Kidney (tissue), 14 donors: ENCODE results near the gene ALDH18A1. TPM values are rescaled to one million over a fixed set of nuclear protein-coding genes. Genes with fewer than 3 reads are reported as not detected.
"Not testable (repeated sequence)": the region's sequence is repeated elsewhere in the genome, so short reads cannot be mapped to it uniquely, and the experiment has no call there.

Experiments
- DNase-seq, 5 donors: peaks; one replicate each; pipeline ENCODE4 v3.0.0-alpha.2; 2013 to 2020
- FAIRE-seq: peaks from 2 replicates; lab custom pipeline; 2012; peaks lifted over from hg19 to GRCh38; lab: Jason Lieb, UNC
- H3K27ac ChIP-seq, 2 donors: one replicate each; pipeline ENCODE4 v1.7.0; 2013; ENCODE audit warnings: low read depth in 2 of 2, low read length in 2 of 2, inconsistent platforms in 1 of 2
- H3K27me3 ChIP-seq: one replicate; pipeline ENCODE4 v1.7.1; 2013; ENCODE audit warnings: low read length, inconsistent platforms; ENCODE audit not compliant: control insufficient read depth, insufficient read depth
- H3K36me3 ChIP-seq, 3 donors: one replicate each; pipeline versions ENCODE4 v1.7.0 to v1.7.1; 2013; ENCODE audit warnings: low read length in 3 of 3, control low read depth in 1 of 3, inconsistent platforms in 1 of 3; ENCODE audit not compliant: insufficient read depth in 3 of 3, control insufficient read depth in 2 of 3
- H3K4me1 ChIP-seq, 3 donors: one replicate each; pipeline versions ENCODE4 v1.7.0 to v1.7.1; 2013; ENCODE audit warnings: low read length in 3 of 3, inconsistent platforms in 1 of 3, low read depth in 1 of 3; ENCODE audit not compliant: control insufficient read depth in 2 of 3, insufficient read depth in 2 of 3
- H3K4me3 ChIP-seq, 3 donors: one replicate each; pipeline versions ENCODE4 v1.7.0 to v1.8.1; 2013; ENCODE audit warnings: low read length in 3 of 3, control low read depth in 1 of 3, inconsistent platforms in 1 of 3
- H3K9ac ChIP-seq, 3 donors: one replicate each; pipeline versions ENCODE4 v1.7.0 to v1.7.1; 2013; ENCODE audit warnings: low read length in 3 of 3, control low read depth in 1 of 3, inconsistent platforms in 1 of 3
- H3K9me3 ChIP-seq, 3 donors: one replicate each; pipeline versions ENCODE4 v1.7.0 to v1.7.1; 2013; ENCODE audit warnings: low read length in 3 of 3, control low read depth in 1 of 3, inconsistent platforms in 1 of 3; ENCODE audit not compliant: control insufficient read depth in 2 of 3, insufficient read depth in 1 of 3
- CTCF ChIP-seq: IDR thresholded peaks from 3 replicates; pipeline ENCODE4 v1.5.1; 2012; ENCODE audit warnings: mild to moderate bottlenecking, moderate library complexity, borderline replicate concordance; ENCODE audit not compliant: insufficient read depth; ENCODE audit errors: extremely low read depth
- intact Hi-C: fragments of 100-400 bp; cut with DNase I; formaldehyde crosslinking; loops from one replicate; pipeline ENCODE4 v1.11.1; 2022
- polyA plus RNA-seq: library from polyadenylated mRNA; stranded (reverse); fragments of 350-450 nt; fragmentation: Illumina TruSeq; extraction: RNeasy Lipid Tissue Mini Kit (QIAGEN cat#74804); gene quantifications from one replicate; pipeline ENCODE4 v1.2.3, GENCODE V29; 2014; ENCODE audit warnings: low read depth, low replicate concordance; ENCODE audit not compliant: insufficient read depth
- total RNA-seq: library from RNA; stranded (reverse); fragmentation: NEBNext Ultra II Directional; extraction: Animal tissue kit (Norgen Biotek cat#: 25700); gene quantifications from one replicate; pipeline ENCODE4 v1.2.1, GENCODE V29; 2021
- donor health status: control.
- donor health status: control.
- donor health status: control.
- donor health status: control.
- donor health status: control.
- donor health status: DM: yes; HTN: yes; CAD: no.
- donor health status: Normal renal cell carcinoma (clear cell type).

Gene ALDH18A1
- total and polyA plus RNA-seq, 2 donors from 2014 or later: 23.6 to 72.0 TPM

- Histone ChIP-seq H3K4me3 (no peak overlapping the region), H3K27ac (peak overlapping the region; percentile 70 to 81), H3K9me3 (no peaks in the 10 kb centered on the region), H3K4me1 (peaks cover 2 to 21% (median 8%) of the 10 kb centered on the region in 3 donors), H3K27me3 (no peaks in the 10 kb centered on the region), H3K36me3 (peaks cover 13 to 21% (median 20%) of the 10 kb centered on the region in 3 donors), H3K9ac (peak overlapping the region in 1 of 3 donors; percentile 12)
- peak; percentile 70 for FAIRE-seq
- peak in 2 of 5 donors; percentile 63 to 76 for DNase-seq
- TF ChIP-seq CTCF: no peak
- intact Hi-C loops: no loop called here
Measured at GRCh38 chr10:95628786-95629185, 27.7 kb downstream of the ALDH18A1 start.

GRCh38 chr10:95626500-95626899 is 30.0 kb downstream of the ALDH18A1 start:
- Histone ChIP-seq H3K4me1 (peaks cover 2 to 21% (median 8%) of the 10 kb centered on the region in 3 donors), H3K4me3 (no peak overlapping the region), H3K36me3 (peaks cover 5 to 12% (median 12%) of the 10 kb centered on the region in 3 donors), H3K9me3 (no peaks in the 10 kb centered on the region), H3K27me3 (no peaks in the 10 kb centered on the region), H3K9ac (no peak overlapping the region), H3K27ac (no peak overlapping the region)
- FAIRE-seq (no peak), DNase-seq (no peak)
- intact Hi-C loops: no loop called here
- TF ChIP-seq CTCF: no peak

- H3K4me1 ChIP-seq, H3K27me3 ChIP-seq, H3K9ac ChIP-seq, H3K9me3 ChIP-seq, FAIRE-seq, intact Hi-C loops, DNase-seq, H3K4me3 ChIP-seq, H3K27ac ChIP-seq: not testable (repeated sequence)
- H3K36me3 ChIP-seq: peaks cover 5 to 26% (median 17%) of the 10 kb centered on the region in 3 donors
Measured at GRCh38 chr10:95620415-95620814, 36.1 kb downstream of the ALDH18A1 start.

- no peak for FAIRE-seq
- no peaks in the 10 kb centered on the region for H3K4me1 ChIP-seq
- no peak overlapping the region for H3K4me3 ChIP-seq
- no peak overlapping the region for H3K27ac ChIP-seq
- H3K36me3 ChIP-seq: peaks cover 11 to 49% (median 21%) of the 10 kb centered on the region in 3 donors
- TF ChIP-seq CTCF: no peak
- no peak for DNase-seq
- H3K9me3 ChIP-seq: no peaks in the 10 kb centered on the region
- H3K9ac ChIP-seq: no peak overlapping the region
- intact Hi-C loops: no loop called here
- H3K27me3 ChIP-seq: no peaks in the 10 kb centered on the region
Measured at GRCh38 chr10:95618101-95618500, 38.4 kb downstream of the ALDH18A1 start.
